LNCaP clone FGC (cell line): ENCODE data around the gene WDR46.

ENCODE experiments used
- DNase-seq: peaks from one replicate; pipeline ENCODE4 v3.0.0-alpha.2; 2011; ENCODE audit warnings: low read depth
- H3K4me3 ChIP-seq: 2 replicates; pipeline ENCODE4 v1.5.1; 2011; ENCODE audit warnings: mild to moderate bottlenecking, low read depth, low read length, control low read depth
- CTCF ChIP-seq: IDR thresholded peaks from 2 replicates; pipeline ENCODE4 v1.5.1; 2012; ENCODE audit warnings: mild to moderate bottlenecking; ENCODE audit not compliant: control insufficient read depth, insufficient read depth; ENCODE audit errors: extremely low read depth

WDR46 gene

GRCh38 chr6:33324125-33324524 is 35.1 kb upstream of the WDR46 start:
- no peak for TF ChIP-seq CTCF
- H3K4me3 ChIP-seq: peak overlapping the region; percentile 89
- DNase-seq: no peak

GRCh38 chr6:33323623-33323948 is 34.5 kb upstream of the WDR46 start:
- DNase-seq: no peak
- TF ChIP-seq CTCF: no peak
- peak overlapping the region; percentile 89 for H3K4me3 ChIP-seq

- peak overlapping the region; percentile 89 for H3K4me3 ChIP-seq
- DNase-seq: no peak
- TF ChIP-seq CTCF: no peak
Measured at GRCh38 chr6:33321227-33321626, 32.2 kb upstream of the WDR46 start.

GRCh38 chr6:33320315-33321181 is 31.5 kb upstream of the WDR46 start:
- H3K4me3 ChIP-seq: peak overlapping the region; percentile 24; the same call in 1 of the 2 replicates
- no peak for DNase-seq
- no peak for TF ChIP-seq CTCF

- no peak for DNase-seq
- TF ChIP-seq CTCF: no peak
- H3K4me3 ChIP-seq: peak overlapping the region; percentile 24; the same call in 1 of the 2 replicates
Measured at GRCh38 chr6:33319939-33320314, 30.9 kb upstream of the WDR46 start.

- TF ChIP-seq CTCF: no peak
- peak overlapping the region; percentile 65 for H3K4me3 ChIP-seq
- no peak for DNase-seq
Measured at GRCh38 chr6:33318426-33319073, 29.5 kb upstream of the WDR46 start.
